ENCODE data around the gene NET1.

- TF ChIP-seq CTCF (IDR thresholded peaks at IDR 0.05) (no peak), EP300 (IDR thresholded peaks at IDR 0.05; ENCODE audit: low read depth) (no peak)
Observed at GRCh38 chr10:5376450-5376849, 35.9 kb upstream of the NET1 start.

Measured in transverse colon (tissue), 3 donors.